Esophagus muscularis mucosa (tissue), 3 donors: ENCODE data around the gene EYA4.

Source experiments
- POLR2A ChIP-seq: fragments of 450-650 bp; IDR thresholded peaks from one replicate; pipeline ENCODE4 v1.6.1; 2017; ENCODE audit warnings: antibody characterized with exemption, moderate library complexity, mild to moderate bottlenecking, low read depth
- POLR2AphosphoS5 ChIP-seq, 2 donors: sonication (generic); formaldehyde crosslinking; IDR thresholded peaks; one replicate each; pipeline ENCODE4 v1.6.1; 2017; ENCODE audit warnings: antibody characterized with exemption in 2 of 2
- TF ChIP-seq, protein P1 (sequence below), 3 experiments: fragments of 200-600 bp in 2 of 3; fragments of 450-650 bp in 1 of 3; sonication (generic) in 2 of 3; IDR thresholded peaks; one replicate each; pipeline ENCODE4 v1.5.1; 2017 to 2019; ENCODE audit warnings: antibody characterized with exemption in 3 of 3, mild to moderate bottlenecking in 2 of 3, moderate library complexity in 1 of 3

DNA sequence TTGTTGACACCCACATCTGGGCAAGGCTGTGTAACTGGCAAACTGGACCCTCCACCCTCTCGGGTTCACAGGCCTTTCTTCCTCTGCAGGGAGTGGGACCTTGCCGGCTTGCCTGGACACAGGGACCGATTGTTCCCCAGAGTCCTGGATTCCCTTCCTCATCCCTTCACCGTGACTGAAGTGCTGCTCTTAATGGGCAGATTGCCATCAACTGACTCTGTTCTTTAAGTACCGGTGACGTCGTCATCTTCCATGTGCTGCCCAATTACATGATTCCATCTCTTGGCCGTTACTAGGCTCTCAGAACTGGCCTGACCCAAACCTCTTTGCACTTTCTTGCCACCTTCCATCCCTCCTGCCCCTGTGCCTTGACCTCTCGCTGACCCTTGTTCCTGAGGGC is 85.4 kb downstream of the EYA4 start:
- no peak for TF ChIP-seq POLR2AphosphoS5 (IDR thresholded peaks at IDR 0.05)
- TF ChIP-seq POLR2A, result no peak
- TF ChIP-seq, protein P1, sequence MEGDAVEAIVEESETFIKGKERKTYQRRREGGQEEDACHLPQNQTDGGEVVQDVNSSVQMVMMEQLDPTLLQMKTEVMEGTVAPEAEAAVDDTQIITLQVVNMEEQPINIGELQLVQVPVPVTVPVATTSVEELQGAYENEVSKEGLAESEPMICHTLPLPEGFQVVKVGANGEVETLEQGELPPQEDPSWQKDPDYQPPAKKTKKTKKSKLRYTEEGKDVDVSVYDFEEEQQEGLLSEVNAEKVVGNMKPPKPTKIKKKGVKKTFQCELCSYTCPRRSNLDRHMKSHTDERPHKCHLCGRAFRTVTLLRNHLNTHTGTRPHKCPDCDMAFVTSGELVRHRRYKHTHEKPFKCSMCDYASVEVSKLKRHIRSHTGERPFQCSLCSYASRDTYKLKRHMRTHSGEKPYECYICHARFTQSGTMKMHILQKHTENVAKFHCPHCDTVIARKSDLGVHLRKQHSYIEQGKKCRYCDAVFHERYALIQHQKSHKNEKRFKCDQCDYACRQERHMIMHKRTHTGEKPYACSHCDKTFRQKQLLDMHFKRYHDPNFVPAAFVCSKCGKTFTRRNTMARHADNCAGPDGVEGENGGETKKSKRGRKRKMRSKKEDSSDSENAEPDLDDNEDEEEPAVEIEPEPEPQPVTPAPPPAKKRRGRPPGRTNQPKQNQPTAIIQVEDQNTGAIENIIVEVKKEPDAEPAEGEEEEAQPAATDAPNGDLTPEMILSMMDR (IDR thresholded peaks at IDR 0.05), result no peak
